ENCODE data around the gene GLRB.

GLRB gene

DNA sequence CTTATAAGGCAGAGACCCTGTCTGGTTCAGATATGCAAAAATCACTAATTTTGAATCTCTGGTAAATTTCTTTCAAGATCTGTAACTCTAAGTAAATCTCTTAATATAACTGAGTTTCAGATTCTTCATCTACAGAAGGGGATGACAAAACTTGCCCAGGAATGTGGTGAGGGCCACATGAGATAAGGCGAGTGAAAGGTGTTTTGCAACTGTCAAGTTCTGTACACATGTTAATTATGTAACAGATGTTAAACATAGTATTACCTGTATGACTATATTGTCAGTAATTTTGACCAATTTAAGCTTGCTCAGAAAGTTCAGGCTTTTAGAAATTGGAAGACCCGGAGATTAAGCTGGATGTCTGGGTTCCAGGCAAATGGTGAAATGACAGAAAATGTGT is 549 bp upstream of the GLRB start:
- peaks cover 9% of the 10 kb centered on the region for H3K4me1 ChIP-seq (ENCODE audit: control insufficient read depth, insufficient read depth, low read length)
- H3K9me3 ChIP-seq (ENCODE audit: control insufficient read depth, low read length) = no peaks in the 10 kb centered on the region
- H3K36me3 ChIP-seq (ENCODE audit: control insufficient read depth, insufficient read depth, low read length, severe bottlenecking) = no peaks in the 10 kb centered on the region
- peak overlapping the region; percentile 61 for H3K9ac ChIP-seq (ENCODE audit: low read length)
- H3K4me3 ChIP-seq (ENCODE audit: low read length) = peak overlapping the region; percentile 83
- H3K27me3 ChIP-seq (replicated peaks; ENCODE audit: control insufficient read depth, insufficient read depth, low read length) = no peaks in the 10 kb centered on the region
- DNase-seq (ENCODE audit: low read depth) = no peak

DNA sequence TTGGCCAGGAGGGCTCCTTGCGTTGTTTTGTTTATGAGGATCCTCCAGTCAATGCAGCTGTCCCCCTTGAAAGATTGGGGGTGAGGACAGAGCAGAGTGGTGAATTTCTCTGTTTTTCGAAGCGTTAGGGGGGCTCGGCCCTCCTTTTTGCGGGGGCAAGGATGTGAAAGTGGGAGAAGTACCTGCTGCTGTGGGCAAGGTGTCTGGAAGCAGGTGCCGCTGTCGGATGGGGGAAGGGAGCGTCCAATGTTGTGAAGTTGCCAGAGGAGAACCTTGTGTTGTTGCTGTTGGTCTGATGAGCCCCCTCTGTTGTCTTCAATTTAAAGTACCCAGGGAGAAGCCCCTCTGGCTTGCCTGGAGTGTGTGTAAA is 613 bp downstream of the GLRB start:
- peak overlapping the region; percentile 83 for H3K4me3 ChIP-seq (ENCODE audit: low read length)
- no peaks in the 10 kb centered on the region for H3K36me3 ChIP-seq (ENCODE audit: control insufficient read depth, insufficient read depth, low read length, severe bottlenecking)
- no peak for DNase-seq (ENCODE audit: low read depth)
- peaks cover 8% of the 10 kb centered on the region for H3K4me1 ChIP-seq (ENCODE audit: control insufficient read depth, insufficient read depth, low read length)
- H3K27me3 ChIP-seq (replicated peaks; ENCODE audit: control insufficient read depth, insufficient read depth, low read length) = no peaks in the 10 kb centered on the region
- no peaks in the 10 kb centered on the region for H3K9me3 ChIP-seq (ENCODE audit: control insufficient read depth, low read length)
- peak overlapping the region; percentile 61 for H3K9ac ChIP-seq (ENCODE audit: low read length)

DNA sequence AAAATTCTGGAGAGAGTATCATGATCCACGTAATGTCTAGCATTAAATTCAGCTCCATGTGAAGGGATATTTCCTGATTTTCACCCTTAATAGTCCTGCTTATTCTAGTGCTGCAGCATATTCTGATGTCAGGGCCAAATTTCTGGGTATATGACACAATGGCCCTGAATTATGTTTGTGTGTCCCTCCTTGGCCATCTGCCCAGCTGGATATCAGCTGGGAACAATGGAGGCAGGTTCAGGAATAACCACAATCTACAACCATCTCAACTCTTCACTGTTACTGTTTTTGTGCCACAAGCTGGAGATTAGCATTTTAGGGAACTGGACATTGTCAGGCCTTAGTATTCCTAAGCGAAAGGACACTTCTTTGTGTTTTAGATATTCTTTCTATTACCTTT is 3.5 kb downstream of the GLRB start:
- Histone ChIP-seq H3K27me3 (replicated peaks; ENCODE audit: control insufficient read depth, insufficient read depth, low read length) (no peaks in the 10 kb centered on the region), H3K9ac (ENCODE audit: low read length) (no peak overlapping the region), H3K4me1 (ENCODE audit: control insufficient read depth, insufficient read depth, low read length) (no peaks in the 10 kb centered on the region), H3K9me3 (ENCODE audit: control insufficient read depth, low read length) (no peaks in the 10 kb centered on the region), H3K4me3 (ENCODE audit: low read length) (no peak overlapping the region), H3K36me3 (ENCODE audit: control insufficient read depth, insufficient read depth, low read length, severe bottlenecking) (no peaks in the 10 kb centered on the region)
- no peak for DNase-seq (ENCODE audit: low read depth)

DNA sequence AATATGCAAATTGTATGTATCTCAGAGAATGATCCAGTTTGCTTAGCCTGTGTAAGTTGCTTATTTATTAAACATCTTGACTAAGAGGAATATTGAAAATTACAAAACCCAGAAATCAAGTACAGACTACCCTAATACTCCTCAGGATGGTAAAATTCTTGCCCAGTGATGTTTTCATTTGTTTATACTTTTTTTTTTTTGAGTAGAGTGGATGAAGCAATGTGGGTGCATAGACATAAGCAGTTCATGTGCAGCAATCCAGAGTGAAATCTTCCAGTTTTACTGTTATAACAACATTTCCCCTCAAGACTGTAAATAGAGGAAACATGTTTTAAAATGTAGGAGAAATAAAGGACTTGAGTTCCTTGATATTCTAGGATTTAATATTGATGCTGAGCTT is 4.7 kb downstream of the GLRB start:
- H3K4me3 ChIP-seq (ENCODE audit: low read length) = no peak overlapping the region
- H3K27me3 ChIP-seq (replicated peaks; ENCODE audit: control insufficient read depth, insufficient read depth, low read length) = no peaks in the 10 kb centered on the region
- H3K36me3 ChIP-seq (ENCODE audit: control insufficient read depth, insufficient read depth, low read length, severe bottlenecking) = no peaks in the 10 kb centered on the region
- no peaks in the 10 kb centered on the region for H3K4me1 ChIP-seq (ENCODE audit: control insufficient read depth, insufficient read depth, low read length)
- peak; percentile 28 for DNase-seq (ENCODE audit: low read depth)
- no peaks in the 10 kb centered on the region for H3K9me3 ChIP-seq (ENCODE audit: control insufficient read depth, low read length)
- no peak overlapping the region for H3K9ac ChIP-seq (ENCODE audit: low read length)

DNA sequence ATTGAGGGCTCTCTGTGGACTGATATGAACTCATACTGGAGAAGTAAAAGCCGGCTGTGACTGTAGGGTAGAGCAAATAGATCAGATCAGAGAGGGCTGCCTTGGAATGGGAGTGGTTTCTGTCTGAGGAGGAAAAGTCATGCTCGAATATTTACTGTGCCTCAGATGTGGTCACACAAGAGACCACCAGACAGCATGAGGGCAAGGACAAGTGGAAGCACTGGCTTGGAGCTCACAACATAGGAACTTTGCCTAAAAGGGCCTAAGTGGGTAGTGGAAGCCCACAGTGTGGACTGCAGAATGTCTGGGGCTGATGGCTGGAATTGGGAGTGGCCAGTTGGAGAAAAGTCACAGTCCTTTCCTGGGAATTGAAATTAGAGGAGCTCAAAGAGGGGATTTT is 19.8 kb downstream of the GLRB start:
- no peaks in the 10 kb centered on the region for H3K4me1 ChIP-seq (ENCODE audit: control insufficient read depth, insufficient read depth, low read length)
- no peak overlapping the region for H3K9ac ChIP-seq (ENCODE audit: low read length)
- no peaks in the 10 kb centered on the region for H3K9me3 ChIP-seq (ENCODE audit: control insufficient read depth, low read length)
- no peaks in the 10 kb centered on the region for H3K36me3 ChIP-seq (ENCODE audit: control insufficient read depth, insufficient read depth, low read length, severe bottlenecking)
- H3K4me3 ChIP-seq (ENCODE audit: low read length) = no peak overlapping the region
- no peaks in the 10 kb centered on the region for H3K27me3 ChIP-seq (replicated peaks; ENCODE audit: control insufficient read depth, insufficient read depth, low read length)
- DNase-seq (ENCODE audit: low read depth) = no peak

DNA sequence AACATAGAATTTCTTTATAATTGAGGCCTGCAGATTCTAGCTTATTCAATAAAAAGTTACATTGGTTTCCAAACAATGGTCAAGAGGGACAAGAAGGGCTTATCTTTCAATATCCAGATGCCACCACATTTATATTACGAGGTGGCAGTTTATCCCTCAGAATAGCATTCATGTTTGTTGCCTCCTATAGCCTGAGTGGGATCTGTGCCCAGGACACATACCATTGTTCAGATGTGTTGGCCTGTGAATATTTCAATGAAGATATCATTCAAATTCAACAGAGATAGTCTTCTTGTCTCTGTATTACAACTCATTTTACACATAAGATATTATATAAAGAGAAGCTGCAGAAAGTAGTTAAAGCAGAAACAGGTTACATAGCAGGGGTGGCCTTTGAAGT is 20.5 kb downstream of the GLRB start:
- Histone ChIP-seq H3K36me3 (ENCODE audit: control insufficient read depth, insufficient read depth, low read length, severe bottlenecking) (no peaks in the 10 kb centered on the region), H3K4me1 (ENCODE audit: control insufficient read depth, insufficient read depth, low read length) (no peaks in the 10 kb centered on the region), H3K27me3 (replicated peaks; ENCODE audit: control insufficient read depth, insufficient read depth, low read length) (no peaks in the 10 kb centered on the region), H3K9me3 (ENCODE audit: control insufficient read depth, low read length) (no peaks in the 10 kb centered on the region), H3K9ac (ENCODE audit: low read length) (no peak overlapping the region), H3K4me3 (ENCODE audit: low read length) (no peak overlapping the region)
- peak; percentile 18 for DNase-seq (ENCODE audit: low read depth)

DNA sequence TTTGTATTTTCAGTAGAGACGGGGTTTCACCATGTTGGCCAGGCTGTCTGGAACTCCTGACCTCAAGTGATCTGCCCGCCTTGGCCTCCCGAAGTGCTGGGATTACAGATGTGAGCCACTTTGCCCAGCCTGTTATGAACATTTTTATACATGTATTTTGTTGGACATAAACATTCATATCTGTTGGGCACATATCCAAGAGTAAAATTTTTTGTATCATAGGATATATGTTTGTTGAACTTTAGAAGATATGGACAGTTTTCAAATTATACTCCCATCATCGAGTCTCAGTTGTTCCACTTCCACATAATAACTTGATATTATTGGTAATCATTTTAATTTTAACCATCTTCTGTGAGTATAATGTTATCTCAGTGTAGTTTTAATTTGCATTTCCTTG is 23.6 kb downstream of the GLRB start:
- Histone ChIP-seq H3K4me3 (ENCODE audit: low read length) (no peak overlapping the region), H3K4me1 (ENCODE audit: control insufficient read depth, insufficient read depth, low read length) (no peaks in the 10 kb centered on the region), H3K9me3 (ENCODE audit: control insufficient read depth, low read length) (no peaks in the 10 kb centered on the region), H3K27me3 (replicated peaks; ENCODE audit: control insufficient read depth, insufficient read depth, low read length) (no peaks in the 10 kb centered on the region), H3K9ac (ENCODE audit: low read length) (no peak overlapping the region), H3K36me3 (ENCODE audit: control insufficient read depth, insufficient read depth, low read length, severe bottlenecking) (no peaks in the 10 kb centered on the region)
- no peak for DNase-seq (ENCODE audit: low read depth)

DNA sequence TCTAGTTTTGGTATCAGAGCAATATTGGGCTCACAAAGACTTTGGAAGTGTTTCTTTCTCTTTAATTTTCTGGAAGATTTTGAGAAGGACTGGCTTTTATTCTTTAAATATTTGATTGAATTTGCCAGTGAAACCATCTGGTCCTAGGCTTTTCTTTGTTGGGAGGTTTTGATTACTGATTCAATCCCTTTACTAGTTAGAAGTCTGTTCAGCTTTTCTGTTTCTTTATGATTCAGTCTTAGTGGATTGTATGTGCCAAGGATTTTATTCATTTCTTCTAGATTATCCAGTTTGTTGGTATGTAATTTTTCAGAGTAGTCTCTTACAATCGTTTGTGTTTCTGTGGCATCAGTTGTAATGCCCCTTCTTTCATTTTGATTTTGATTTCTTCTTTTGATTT is 28.6 kb downstream of the GLRB start:
- Histone ChIP-seq H3K4me1 (ENCODE audit: control insufficient read depth, insufficient read depth, low read length) (no peaks in the 10 kb centered on the region), H3K4me3 (ENCODE audit: low read length) (no peak overlapping the region), H3K36me3 (ENCODE audit: control insufficient read depth, insufficient read depth, low read length, severe bottlenecking) (no peaks in the 10 kb centered on the region), H3K9me3 (ENCODE audit: control insufficient read depth, low read length) (peaks cover 5% of the 10 kb centered on the region), H3K9ac (ENCODE audit: low read length) (no peak overlapping the region), H3K27me3 (replicated peaks; ENCODE audit: control insufficient read depth, insufficient read depth, low read length) (no peaks in the 10 kb centered on the region)
- DNase-seq (ENCODE audit: low read depth) = no peak

DNA sequence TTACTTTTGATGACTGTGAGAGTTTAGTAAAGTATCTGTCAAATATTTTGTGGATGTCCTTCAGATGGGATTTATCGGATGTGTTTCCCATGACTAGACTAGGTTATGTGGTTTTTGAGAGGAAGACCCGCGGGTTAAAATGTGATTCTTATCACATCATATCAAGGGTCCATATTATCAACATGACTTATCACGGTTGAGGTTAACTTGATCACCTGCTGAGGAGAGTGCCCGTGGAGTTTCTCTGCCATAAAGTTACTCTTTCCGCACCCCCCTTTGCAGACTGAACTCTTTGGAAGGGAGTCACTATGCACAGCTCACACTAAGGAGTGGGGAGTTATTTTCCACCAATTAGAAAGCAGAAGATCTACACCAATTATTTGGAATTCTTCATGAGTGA is 38.7 kb downstream of the GLRB start:
- H3K36me3 ChIP-seq (ENCODE audit: control insufficient read depth, insufficient read depth, low read length, severe bottlenecking) = no peaks in the 10 kb centered on the region
- H3K9ac ChIP-seq (ENCODE audit: low read length) = no peak overlapping the region
- no peaks in the 10 kb centered on the region for H3K9me3 ChIP-seq (ENCODE audit: control insufficient read depth, low read length)
- peaks cover 11% of the 10 kb centered on the region for H3K4me1 ChIP-seq (ENCODE audit: control insufficient read depth, insufficient read depth, low read length)
- no peak for DNase-seq (ENCODE audit: low read depth)
- no peak overlapping the region for H3K4me3 ChIP-seq (ENCODE audit: low read length)
- no peaks in the 10 kb centered on the region for H3K27me3 ChIP-seq (replicated peaks; ENCODE audit: control insufficient read depth, insufficient read depth, low read length)

DNA sequence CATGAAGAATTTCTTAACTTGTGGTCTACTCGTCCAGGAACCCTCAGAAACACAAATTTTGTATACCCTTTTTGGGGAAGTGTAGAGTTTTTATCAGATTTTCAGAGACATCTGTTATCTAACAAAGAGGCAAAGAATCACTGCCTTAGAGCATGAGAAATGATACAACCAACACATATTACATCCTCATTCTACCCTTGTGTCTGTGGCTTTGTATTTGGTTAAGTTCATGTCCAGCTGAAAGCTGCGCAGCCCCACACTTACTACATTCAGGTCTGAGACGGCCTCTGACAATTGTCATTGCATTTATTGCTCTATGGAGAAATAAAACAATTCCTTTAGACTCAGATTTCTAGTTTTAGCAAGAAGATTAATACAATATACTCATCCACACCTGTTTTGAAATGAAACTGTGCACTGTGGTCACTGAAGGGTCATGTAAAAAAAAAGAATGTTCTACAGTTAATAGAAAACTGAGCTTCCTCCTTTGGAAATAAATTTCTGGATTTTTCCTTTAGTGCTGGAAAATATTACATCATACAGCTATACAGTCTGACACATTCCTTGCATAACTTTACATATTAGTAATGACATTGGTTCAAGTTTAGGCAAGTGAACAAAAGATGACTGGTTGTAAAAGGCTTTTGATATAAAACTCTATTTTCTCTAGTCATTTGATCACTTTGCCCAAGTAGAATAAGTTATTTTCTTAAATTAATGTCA is 39.8 kb downstream of the GLRB start:
- DNase-seq (ENCODE audit: low read depth) = peak; percentile 70
- no peak overlapping the region for H3K4me3 ChIP-seq (ENCODE audit: low read length)
- H3K9me3 ChIP-seq (ENCODE audit: control insufficient read depth, low read length) = no peaks in the 10 kb centered on the region
- H3K9ac ChIP-seq (ENCODE audit: low read length) = no peak overlapping the region
- peaks cover 11% of the 10 kb centered on the region for H3K4me1 ChIP-seq (ENCODE audit: control insufficient read depth, insufficient read depth, low read length)
- no peaks in the 10 kb centered on the region for H3K27me3 ChIP-seq (replicated peaks; ENCODE audit: control insufficient read depth, insufficient read depth, low read length)
- no peaks in the 10 kb centered on the region for H3K36me3 ChIP-seq (ENCODE audit: control insufficient read depth, insufficient read depth, low read length, severe bottlenecking)

DNA sequence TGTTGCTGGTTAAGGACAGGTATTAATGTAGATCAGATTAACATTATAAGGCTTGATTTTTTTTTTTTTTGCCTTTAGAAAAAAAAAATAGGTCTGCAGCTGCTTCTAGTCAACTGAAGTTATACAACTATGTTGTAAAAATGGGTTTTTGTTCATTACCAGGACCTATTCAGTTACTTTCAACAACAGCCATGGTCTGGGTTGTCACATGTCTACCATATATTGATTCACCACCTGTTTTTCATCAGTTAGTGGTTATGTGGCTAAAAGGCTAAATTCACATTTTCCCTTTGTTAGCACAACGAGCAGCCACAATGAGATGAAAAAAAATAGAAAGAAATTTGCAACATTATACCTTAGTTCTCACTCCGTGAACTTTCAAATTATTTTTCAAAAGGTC is 45.5 kb downstream of the GLRB start:
- no peaks in the 10 kb centered on the region for H3K27me3 ChIP-seq (replicated peaks; ENCODE audit: control insufficient read depth, insufficient read depth, low read length)
- peak; percentile 12 for DNase-seq (ENCODE audit: low read depth)
- H3K36me3 ChIP-seq (ENCODE audit: control insufficient read depth, insufficient read depth, low read length, severe bottlenecking) = no peaks in the 10 kb centered on the region
- H3K9me3 ChIP-seq (ENCODE audit: control insufficient read depth, low read length) = no peaks in the 10 kb centered on the region
- H3K9ac ChIP-seq (ENCODE audit: low read length) = no peak overlapping the region
- H3K4me1 ChIP-seq (ENCODE audit: control insufficient read depth, insufficient read depth, low read length) = peaks cover 1% of the 10 kb centered on the region
- no peak overlapping the region for H3K4me3 ChIP-seq (ENCODE audit: low read length)

DNA sequence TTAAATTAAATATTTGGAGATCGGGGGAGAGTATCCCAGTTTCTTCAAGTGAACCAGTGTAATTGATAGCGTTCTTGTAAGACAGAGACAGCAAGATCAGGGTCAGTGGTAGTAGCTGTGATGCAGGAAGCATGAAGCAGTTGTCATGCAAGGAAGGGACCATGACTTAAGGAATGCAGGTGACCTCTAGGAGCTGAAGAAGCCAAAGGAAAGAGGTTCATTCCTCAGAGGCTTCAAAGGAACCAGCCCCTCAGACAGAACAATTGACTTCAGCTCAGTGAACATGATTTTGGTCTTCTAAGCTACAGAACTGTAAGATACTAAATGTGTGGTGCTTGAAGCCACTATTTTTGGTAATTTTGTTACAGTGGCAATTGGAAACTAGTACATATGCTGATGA is 51.6 kb downstream of the GLRB start:
- H3K36me3 ChIP-seq (ENCODE audit: control insufficient read depth, insufficient read depth, low read length, severe bottlenecking) = no peaks in the 10 kb centered on the region
- H3K27me3 ChIP-seq (replicated peaks; ENCODE audit: control insufficient read depth, insufficient read depth, low read length) = no peaks in the 10 kb centered on the region
- no peaks in the 10 kb centered on the region for H3K4me1 ChIP-seq (ENCODE audit: control insufficient read depth, insufficient read depth, low read length)
- no peaks in the 10 kb centered on the region for H3K9me3 ChIP-seq (ENCODE audit: control insufficient read depth, low read length)
- no peak overlapping the region for H3K4me3 ChIP-seq (ENCODE audit: low read length)
- no peak for DNase-seq (ENCODE audit: low read depth)
- H3K9ac ChIP-seq (ENCODE audit: low read length) = no peak overlapping the region
